ENCODE data around the gene BCAS3. TPM values are rescaled to one million over a fixed set of nuclear protein-coding genes. Genes with fewer than 3 reads are reported as not detected.

BCAS3 gene
- total RNA-seq, 4 donors from 2014 or later, result 20.7 to 76.3 (median 39.8) TPM

- no peaks in the 10 kb centered on the region for H3K27me3 ChIP-seq
- no peak for TF ChIP-seq EP300 (IDR thresholded peaks at IDR 0.05; ENCODE audit: low read depth)
- TF ChIP-seq POLR2A (IDR thresholded peaks at IDR 0.05), result no peak
- no peak for TF ChIP-seq POLR2AphosphoS5 (IDR thresholded peaks at IDR 0.05)
- no peak for TF ChIP-seq CTCF (IDR thresholded peaks at IDR 0.05)
- DNase-seq, result peak; percentile 45
- H3K36me3 ChIP-seq, result no peaks in the 10 kb centered on the region
- peaks cover 0 to 22% (median 6%) of the 10 kb centered on the region in 4 donors for H3K4me1 ChIP-seq
- 20 to 25% methylated on average over 4 of the region's 4 CpGs for WGBS, 2 donors (ENCODE audit: low coverage in 1 of 2)
- H3K9me3 ChIP-seq, result no peaks in the 10 kb centered on the region
- peak overlapping the region in 1 of 4 donors; percentile 38 for H3K27ac ChIP-seq
- in situ Hi-C loops (cut with MboI; ENCODE audit: low pct_ligation_motif_present in 1 of 4, low pct_unique_long_range_greater_than_20kb in 1 of 4, low sequenced_read_pairs in 3 of 4) (no loop called here), intact Hi-C loops (cut with DNase I; ENCODE audit: low total_unique reads) (no loop called here)
- H3K4me3 ChIP-seq, result no peak overlapping the region
These were observed 461.6 kb downstream of the BCAS3 start for GRCh38 chr17:61139219-61139618.

GRCh38 chr17:61140081-61140786, 462.6 kb downstream of the BCAS3 start:
- Histone ChIP-seq H3K36me3 (no peaks in the 10 kb centered on the region), H3K4me3 (no peak overlapping the region), H3K4me1 (peaks cover 0 to 22% (median 6%) of the 10 kb centered on the region in 4 donors), H3K9me3 (no peaks in the 10 kb centered on the region), H3K27ac (no peak overlapping the region), H3K27me3 (no peaks in the 10 kb centered on the region)
- in situ Hi-C loops (cut with MboI; ENCODE audit: low pct_ligation_motif_present in 1 of 4, low pct_unique_long_range_greater_than_20kb in 1 of 4, low sequenced_read_pairs in 3 of 4), result no loop called here
- intact Hi-C loops (cut with DNase I; ENCODE audit: low total_unique reads), result no loop called here
- 59% methylated on average over 3 of the region's 3 CpGs; no CpG with 5 or more reads in 1 of the 2 donors for WGBS, 2 donors (ENCODE audit: low coverage in 1 of 2)
- DNase-seq, result no peak
- no peak for TF ChIP-seq POLR2AphosphoS5 (IDR thresholded peaks at IDR 0.05)
- TF ChIP-seq EP300 (IDR thresholded peaks at IDR 0.05; ENCODE audit: low read depth), result no peak
- no peak for TF ChIP-seq CTCF (IDR thresholded peaks at IDR 0.05)
- no peak for TF ChIP-seq POLR2A (IDR thresholded peaks at IDR 0.05)

GRCh38 chr17:61143026-61143425, 465.4 kb downstream of the BCAS3 start:
- Histone ChIP-seq H3K27ac (no peak overlapping the region), H3K36me3 (no peaks in the 10 kb centered on the region), H3K27me3 (no peaks in the 10 kb centered on the region), H3K4me3 (no peak overlapping the region), H3K9me3 (no peaks in the 10 kb centered on the region), H3K4me1 (peaks cover 0 to 22% (median 6%) of the 10 kb centered on the region in 4 donors)
- intact Hi-C loops (cut with DNase I; ENCODE audit: low total_unique reads), result no loop called here
- TF ChIP-seq POLR2AphosphoS5 (IDR thresholded peaks at IDR 0.05), result no peak
- TF ChIP-seq CTCF (IDR thresholded peaks at IDR 0.05), result no peak
- TF ChIP-seq POLR2A (IDR thresholded peaks at IDR 0.05), result no peak
- no peak for TF ChIP-seq EP300 (IDR thresholded peaks at IDR 0.05; ENCODE audit: low read depth)
- in situ Hi-C loops (cut with MboI; ENCODE audit: low pct_ligation_motif_present in 1 of 4, low pct_unique_long_range_greater_than_20kb in 1 of 4, low sequenced_read_pairs in 3 of 4), result no loop called here
- no peak for DNase-seq
- WGBS, 2 donors (ENCODE audit: low coverage in 1 of 2), result 87 to 100% methylated on average over 1 of the region's 1 CpG

- in situ Hi-C loops (cut with MboI; ENCODE audit: low pct_ligation_motif_present in 1 of 4, low pct_unique_long_range_greater_than_20kb in 1 of 4, low sequenced_read_pairs in 3 of 4) (no loop called here), intact Hi-C loops (cut with DNase I; ENCODE audit: low total_unique reads) (no loop called here)
- H3K4me3 ChIP-seq, result no peak overlapping the region
- 92 to 100% methylated on average over 2 of the region's 2 CpGs for WGBS, 2 donors (ENCODE audit: low coverage in 1 of 2)
- no peaks in the 10 kb centered on the region for H3K27me3 ChIP-seq
- no peak for TF ChIP-seq POLR2A (IDR thresholded peaks at IDR 0.05)
- no peak for TF ChIP-seq EP300 (IDR thresholded peaks at IDR 0.05; ENCODE audit: low read depth)
- TF ChIP-seq CTCF (IDR thresholded peaks at IDR 0.05), result no peak
- no peak for TF ChIP-seq POLR2AphosphoS5 (IDR thresholded peaks at IDR 0.05)
- no peak overlapping the region for H3K27ac ChIP-seq
- DNase-seq, result no peak
- H3K4me1 ChIP-seq, result peaks cover 0 to 13% (median 5%) of the 10 kb centered on the region in 4 donors
- no peaks in the 10 kb centered on the region for H3K36me3 ChIP-seq
- H3K9me3 ChIP-seq, result no peaks in the 10 kb centered on the region
These were observed 466.5 kb downstream of the BCAS3 start for GRCh38 chr17:61144137-61144536.

Measured in transverse colon (tissue), 4 donors.